ENCODE results near the gene PKP2. TPM values are rescaled to one million over a fixed set of nuclear protein-coding genes. Genes with fewer than 3 reads are reported as not detected.

PKP2 gene
- total RNA-seq, 2 donors from 2014 or later: 28.0 to 35.2 TPM

- no peak for DNase-seq (ENCODE audit: low spot score)
- Histone ChIP-seq H3K4me3 (no peak overlapping the region), H3K9me3 (no peaks in the 10 kb centered on the region), H3K4me1 (replicated peaks) (no peaks in the 10 kb centered on the region), H3K27me3 (replicated peaks; ENCODE audit: insufficient read depth) (no peaks in the 10 kb centered on the region), H3K27ac (no peak overlapping the region), H3K36me3 (no peaks in the 10 kb centered on the region)
- TF ChIP-seq POLR2AphosphoS5 (IDR thresholded peaks at IDR 0.05) (no peak), POLR2A (IDR thresholded peaks at IDR 0.05) (no peak), CTCF (IDR thresholded peaks at IDR 0.05) (no peak)
- WGBS: 94% methylated on average over 10 of the region's 10 CpGs
- intact Hi-C loops (cut with DNase I): no loop called here
These were observed 11.4 kb upstream of the PKP2 start for GRCh38 chr12:32907898-32908476.

- DNase-seq (ENCODE audit: low spot score): no peak
- TF ChIP-seq POLR2AphosphoS5 (IDR thresholded peaks at IDR 0.05): no peak
- TF ChIP-seq POLR2A (IDR thresholded peaks at IDR 0.05): no peak
- no peak for TF ChIP-seq CTCF (IDR thresholded peaks at IDR 0.05)
- Histone ChIP-seq H3K27me3 (replicated peaks; ENCODE audit: insufficient read depth) (no peaks in the 10 kb centered on the region), H3K36me3 (no peaks in the 10 kb centered on the region), H3K9me3 (no peaks in the 10 kb centered on the region), H3K4me3 (no peak overlapping the region), H3K27ac (no peak overlapping the region), H3K4me1 (replicated peaks) (no peaks in the 10 kb centered on the region)
- 90% methylated on average over 2 of the region's 2 CpGs for whole genome bisulfite sequencing
- intact Hi-C loops (cut with DNase I): no loop called here
These were observed 10.6 kb upstream of the PKP2 start for GRCh38 chr12:32907166-32907565.

- Histone ChIP-seq H3K36me3 (no peaks in the 10 kb centered on the region), H3K27ac (no peak overlapping the region), H3K4me1 (replicated peaks) (no peaks in the 10 kb centered on the region), H3K27me3 (replicated peaks; ENCODE audit: insufficient read depth) (no peaks in the 10 kb centered on the region), H3K4me3 (no peak overlapping the region), H3K9me3 (no peaks in the 10 kb centered on the region)
- intact Hi-C loops (cut with DNase I): no loop called here
- WGBS: 77% methylated on average over 9 of the region's 9 CpGs
- DNase-seq (ENCODE audit: low spot score): no peak
- TF ChIP-seq CTCF (IDR thresholded peaks at IDR 0.05) (no peak), POLR2A (IDR thresholded peaks at IDR 0.05) (no peak), POLR2AphosphoS5 (IDR thresholded peaks at IDR 0.05) (no peak)
These were observed 10.0 kb upstream of the PKP2 start for GRCh38 chr12:32906399-32907165.

- no peaks in the 10 kb centered on the region for H3K9me3 ChIP-seq
- H3K4me3 ChIP-seq: no peak overlapping the region
- no peaks in the 10 kb centered on the region for H3K4me1 ChIP-seq (replicated peaks)
- H3K27ac ChIP-seq: no peak overlapping the region
- no peaks in the 10 kb centered on the region for H3K36me3 ChIP-seq
- intact Hi-C loops (cut with DNase I): no loop called here
- no peaks in the 10 kb centered on the region for H3K27me3 ChIP-seq (replicated peaks; ENCODE audit: insufficient read depth)
- no peak for TF ChIP-seq POLR2A (IDR thresholded peaks at IDR 0.05)
- no peak for TF ChIP-seq POLR2AphosphoS5 (IDR thresholded peaks at IDR 0.05)
- TF ChIP-seq CTCF (IDR thresholded peaks at IDR 0.05): no peak
- no peak for DNase-seq (ENCODE audit: low spot score)
- 61% methylated on average over 1 of the region's 1 CpG for WGBS
These were observed 7.2 kb upstream of the PKP2 start for GRCh38 chr12:32903763-32904162.

- intact Hi-C loops (cut with DNase I): no loop called here
- no peak for TF ChIP-seq POLR2A (IDR thresholded peaks at IDR 0.05)
- TF ChIP-seq POLR2AphosphoS5 (IDR thresholded peaks at IDR 0.05): no peak
- TF ChIP-seq CTCF (IDR thresholded peaks at IDR 0.05): no peak
- 68% methylated on average over 1 of the region's 1 CpG for WGBS
These were observed 6.7 kb upstream of the PKP2 start for GRCh38 chr12:32903318-32903717.

More at GRCh38 chr12:32903318-32903717, 6.7 kb upstream of the PKP2 start:
- no peaks in the 10 kb centered on the region for H3K36me3 ChIP-seq
- H3K9me3 ChIP-seq: no peaks in the 10 kb centered on the region
- no peak for DNase-seq (ENCODE audit: low spot score)
- no peak overlapping the region for H3K4me3 ChIP-seq
- no peaks in the 10 kb centered on the region for H3K27me3 ChIP-seq (replicated peaks; ENCODE audit: insufficient read depth)
- no peak overlapping the region for H3K27ac ChIP-seq
- no peaks in the 10 kb centered on the region for H3K4me1 ChIP-seq (replicated peaks)

Measured in prostate gland (tissue), 2 donors.